Spleen (tissue), 11 donors: ENCODE results near the gene PRM3. TPM values are rescaled to one million over a fixed set of nuclear protein-coding genes. Genes with fewer than 3 reads are reported as not detected.

ENCODE experiments used
- DNase-seq: peaks from one replicate; pipeline ENCODE4 v3.0.0-alpha.2; 2020
- H3K27ac ChIP-seq, 8 donors: fragments of 200-600 bp; sonication (generic) in 7 of 8; 1 replicate in 4 of 8; 2 replicates in 4 of 8; pipeline versions ENCODE4 v1.5.0 to v1.8.0; 2016 to 2021; ENCODE audit warnings: inconsistent platforms in 4 of 8, mild to moderate bottlenecking in 4 of 8, moderate library complexity in 1 of 8
- H3K27me3 ChIP-seq, 7 donors: fragments of 200-600 bp; sonication (generic) in 6 of 7; replicated peaks in 1 of 7; 1 replicate in 4 of 7; 2 replicates in 3 of 7; pipeline versions ENCODE4 v1.5.0 to v1.8.0; 2016 to 2021; ENCODE audit warnings: inconsistent platforms in 3 of 7, mild to moderate bottlenecking in 1 of 7
- H3K36me3 ChIP-seq, 6 donors: fragments of 200-600 bp; sonication (generic) in 5 of 6; 1 replicate in 4 of 6; 2 replicates in 2 of 6; pipeline versions ENCODE4 v1.5.0 to v1.8.0; 2016 to 2021; ENCODE audit warnings: inconsistent platforms in 2 of 6
- H3K4me1 ChIP-seq, 6 donors: fragments of 200-600 bp; sonication (generic) in 5 of 6; 1 replicate in 3 of 6; 2 replicates in 3 of 6; pipeline versions ENCODE4 v1.5.0 to v1.8.0; 2016 to 2021; ENCODE audit warnings: inconsistent platforms in 3 of 6
- H3K4me3 ChIP-seq, 8 donors: fragments of 200-600 bp; sonication (generic) in 7 of 8; 1 replicate in 4 of 8; 2 replicates in 4 of 8; pipeline versions ENCODE4 v1.5.0 to v1.8.0; 2016 to 2021; ENCODE audit warnings: inconsistent platforms in 4 of 8, mild to moderate bottlenecking in 4 of 8, moderate library complexity in 2 of 8
- H3K9me3 ChIP-seq, 8 donors: fragments of 200-600 bp; sonication (generic) in 7 of 8; 1 replicate in 4 of 8; 2 replicates in 4 of 8; pipeline versions ENCODE4 v1.5.0 to v1.8.0; 2016 to 2021; ENCODE audit warnings: inconsistent platforms in 4 of 8
- CTCF ChIP-seq, 11 experiments: fragments of 200-600 bp in 7 of 11; fragments of 450-650 bp in 4 of 11; sonication (generic) in 4 of 11; IDR thresholded peaks in 8 of 11; conservative IDR thresholded peaks in 3 of 11; 1 replicate in 7 of 11; 2 replicates in 4 of 11; pipeline versions ENCODE4 v1.4.0 to v1.8.0; 2016 to 2021; ENCODE audit warnings: antibody characterized with exemption in 11 of 11, inconsistent platforms in 4 of 11, mild to moderate bottlenecking in 1 of 11
- POLR2A ChIP-seq, 3 donors: fragments of 450-650 bp; IDR thresholded peaks; one replicate each; pipeline ENCODE4 v1.5.1; 2017; ENCODE audit warnings: antibody characterized with exemption in 3 of 3, mild to moderate bottlenecking in 1 of 3
- POLR2AphosphoS5 ChIP-seq, 3 donors: sonication (generic); formaldehyde crosslinking; IDR thresholded peaks; one replicate each; pipeline ENCODE4 v1.5.1; 2017; ENCODE audit warnings: antibody characterized with exemption in 3 of 3
- WGBS, 5 donors: extraction: QIAGEN DNeasy Blood & Tissue Kit in 3 of 5; methylation state at CpG; one replicate each; pipeline versions ENCODE4 v1.1.5 to v1.1.7; 2013 to 2018; 5-methylcytosine and 5-hydroxymethylcytosine counted together
- intact Hi-C: fragments of 100-400 bp; cut with DNase I; formaldehyde crosslinking; loops from one replicate; pipeline ENCODE4 v1.15.0; 2023; ENCODE audit warnings: low total_unique reads
- polyA plus RNA-seq, 3 donors: library from polyadenylated mRNA; stranded (reverse); fragments of 200-250 nt; gene quantifications; one replicate each; pipeline ENCODE4 v1.2.1, GENCODE V29; 2013
- total RNA-seq, 7 donors: library from RNA; depleted of rRNA in 3 of 7; stranded (reverse); fragments of >200 nt in 3 of 7; fragmentation: NEBNext Ultra II Directional in 4 of 7; extraction: Animal tissue kit (Norgen Biotek cat#: 25700) in 4 of 7; gene quantifications; one replicate each; pipeline versions ENCODE4 v1.1.0 to v1.2.1, GENCODE V29; 2016 to 2021
- donor health status: healthy with polysubstance abuse.
- donor health status: DM: no; HTN: no; CAD: no; lungs with moderate emphysema.
- donor health status: DM: no; HTN: no; CAD: no.
- donor health status: Bipolar disorder and iron deficiency.
- donor health status: healthy.
- donor health status: DM: no; HTN: no; CAD: no.
- donor health status: DM: yes; HTN: yes; CAD: no.

Gene PRM3
- total and polyA plus RNA-seq, 10 donors = not detected

DNA sequence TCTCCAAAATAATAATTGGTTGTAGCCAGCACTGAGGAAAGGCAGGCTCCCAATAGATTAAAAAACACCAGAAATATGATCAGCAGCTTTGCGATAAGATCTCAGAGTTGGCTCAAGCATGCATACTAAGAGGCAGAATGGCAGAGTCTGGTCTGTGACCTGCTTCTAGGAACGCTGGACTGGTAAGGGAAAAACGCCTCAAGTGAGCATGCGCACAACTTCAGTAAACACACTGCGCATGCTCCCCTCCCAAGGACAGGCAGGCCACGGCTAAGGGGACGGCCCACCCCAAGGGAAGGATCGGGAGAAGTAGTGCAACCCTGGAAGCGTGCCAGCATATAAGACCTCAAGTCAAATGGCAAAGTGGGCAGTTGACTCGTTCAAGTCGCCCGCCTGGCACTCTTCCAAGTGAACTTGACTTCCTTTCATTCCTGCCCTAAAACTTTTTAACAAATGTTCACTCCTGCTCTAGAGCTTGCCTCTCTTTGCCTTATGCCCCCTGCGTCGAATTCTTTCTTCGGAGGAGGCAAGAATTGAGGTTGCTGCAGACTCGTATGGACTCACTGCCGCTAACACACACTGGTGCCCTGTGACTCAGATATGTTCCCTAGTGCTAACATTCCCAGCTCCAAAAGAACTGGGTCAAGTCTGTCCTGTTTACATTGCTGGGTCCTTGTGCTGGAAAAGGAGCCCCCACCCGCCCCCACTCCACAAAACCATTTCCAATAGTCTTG is 30.1 kb upstream of the PRM3 start:
- no peak for DNase-seq
- intact Hi-C loops = no loop called here
- H3K9me3 ChIP-seq = no peaks in the 10 kb centered on the region
- 73 to 82% (median 77%) methylated on average over 18 of the region's 18 CpGs for WGBS, 5 donors
- no peak overlapping the region for H3K4me3 ChIP-seq
- no peaks in the 10 kb centered on the region for H3K36me3 ChIP-seq
- H3K27ac ChIP-seq = peak overlapping the region in 1 of 8 donors; percentile 48
- H3K27me3 ChIP-seq = no peaks in the 10 kb centered on the region
- H3K4me1 ChIP-seq = peaks cover 3 to 66% (median 37%) of the 10 kb centered on the region in 6 donors
- TF ChIP-seq CTCF (IDR thresholded peaks at IDR 0.05 in 8 of 11, conservative IDR thresholded peaks at IDR 0.05 in 3 of 11) = no peak
- no peak for TF ChIP-seq POLR2AphosphoS5 (IDR thresholded peaks at IDR 0.05)
- no peak for TF ChIP-seq POLR2A (IDR thresholded peaks at IDR 0.05)

- H3K9me3 ChIP-seq = no peaks in the 10 kb centered on the region
- intact Hi-C loops = no loop called here
- TF ChIP-seq POLR2AphosphoS5 (IDR thresholded peaks at IDR 0.05) (no peak), POLR2A (IDR thresholded peaks at IDR 0.05) (no peak), CTCF (IDR thresholded peaks at IDR 0.05 in 8 of 11, conservative IDR thresholded peaks at IDR 0.05 in 3 of 11) (no peak)
- peak overlapping the region in 1 of 8 donors; percentile 48 for H3K27ac ChIP-seq
- no peak for DNase-seq
- 66 to 87% (median 85%) methylated on average over 3 to 4 of the region's 4 CpGs for WGBS, 5 donors
- no peaks in the 10 kb centered on the region for H3K27me3 ChIP-seq
- H3K36me3 ChIP-seq = no peaks in the 10 kb centered on the region
- no peak overlapping the region for H3K4me3 ChIP-seq
- H3K4me1 ChIP-seq = peaks cover 7 to 66% (median 37%) of the 10 kb centered on the region in 6 donors
These were observed 29.5 kb upstream of the PRM3 start for GRCh38 chr16:11302977-11303376.

DNA sequence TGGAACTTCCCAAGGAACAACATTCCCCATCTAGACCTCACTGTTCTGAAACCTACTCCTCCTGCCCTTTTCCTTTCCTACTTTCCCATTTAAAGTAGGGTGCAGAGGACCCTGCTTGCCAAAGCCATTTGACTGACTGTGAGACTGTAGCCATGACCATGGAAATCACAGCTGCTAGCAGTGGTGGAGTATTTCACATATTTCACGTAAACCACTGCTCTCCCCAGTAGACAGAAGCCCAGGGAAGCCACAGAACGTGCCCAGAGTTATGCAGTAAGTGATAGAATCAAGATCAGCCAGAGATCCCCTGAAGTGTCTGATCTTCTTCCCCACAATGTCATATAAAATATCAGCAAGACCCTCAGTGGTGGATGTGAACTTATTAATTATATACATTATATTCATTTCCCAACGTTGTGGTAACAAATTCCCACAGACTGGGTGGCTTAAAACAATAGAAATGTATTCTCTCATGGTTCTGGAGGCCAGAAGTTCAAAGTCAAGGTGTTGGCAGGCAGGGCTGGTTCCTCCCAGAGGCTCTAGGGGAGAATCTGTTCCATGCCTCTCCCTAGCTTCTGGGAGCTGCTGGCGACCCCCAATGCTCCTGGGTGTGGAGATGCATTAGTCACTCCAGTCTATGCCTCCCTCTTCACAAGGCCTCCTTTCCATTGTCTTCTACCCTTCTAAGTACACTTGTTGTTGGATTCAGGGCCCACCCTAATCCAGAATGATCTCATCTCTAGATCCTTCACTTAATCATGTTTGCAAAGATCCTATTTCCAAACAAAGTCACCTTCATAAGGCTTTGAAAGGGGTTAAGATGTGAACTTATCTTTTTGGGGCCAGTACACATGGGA is 28.4 kb upstream of the PRM3 start:
- Histone ChIP-seq H3K27me3 (no peaks in the 10 kb centered on the region), H3K9me3 (no peaks in the 10 kb centered on the region), H3K4me1 (peaks cover 15 to 66% (median 41%) of the 10 kb centered on the region in 6 donors), H3K36me3 (no peaks in the 10 kb centered on the region), H3K27ac (no peak overlapping the region), H3K4me3 (no peak overlapping the region)
- DNase-seq = no peak
- intact Hi-C loops = no loop called here
- no peak for TF ChIP-seq POLR2A (IDR thresholded peaks at IDR 0.05)
- TF ChIP-seq CTCF (IDR thresholded peaks at IDR 0.05 in 8 of 11, conservative IDR thresholded peaks at IDR 0.05 in 3 of 11) = no peak
- no peak for TF ChIP-seq POLR2AphosphoS5 (IDR thresholded peaks at IDR 0.05)
- WGBS, 5 donors = 67 to 81% (median 71%) methylated on average over 4 of the region's 4 CpGs

DNA sequence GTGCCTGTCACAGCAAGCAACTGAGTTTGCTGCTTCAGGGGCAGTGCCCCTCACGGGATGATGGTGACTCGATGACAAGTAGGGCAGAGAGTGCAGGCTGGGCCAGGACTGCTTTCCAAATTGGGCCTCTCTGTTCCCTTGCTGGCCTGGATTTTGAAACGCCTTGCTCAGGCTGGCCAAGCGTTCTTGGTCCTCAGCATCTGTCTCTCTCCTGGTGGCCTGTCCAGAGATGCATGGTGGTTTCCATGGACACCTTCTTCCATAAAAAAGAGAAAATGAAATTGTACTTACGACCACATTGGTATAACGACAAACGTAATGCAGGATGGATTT is 27.1 kb upstream of the PRM3 start:
- WGBS, 5 donors = 87 to 96% (median 91%) methylated on average over 7 of the region's 7 CpGs
- Histone ChIP-seq H3K9me3 (no peaks in the 10 kb centered on the region), H3K27me3 (no peaks in the 10 kb centered on the region), H3K27ac (no peak overlapping the region), H3K4me1 (peaks cover 16 to 63% (median 47%) of the 10 kb centered on the region in 6 donors), H3K4me3 (no peak overlapping the region), H3K36me3 (no peaks in the 10 kb centered on the region)
- DNase-seq = no peak
- TF ChIP-seq POLR2AphosphoS5 (IDR thresholded peaks at IDR 0.05) (no peak), CTCF (IDR thresholded peaks at IDR 0.05 in 8 of 11, conservative IDR thresholded peaks at IDR 0.05 in 3 of 11) (no peak), POLR2A (IDR thresholded peaks at IDR 0.05) (no peak)
- intact Hi-C loops = no loop called here
